GM23338 (cell line): ENCODE results near the gene DAD1. TPM values are rescaled to one million over a fixed set of nuclear protein-coding genes. Genes with fewer than 3 reads are reported as not detected.

Source experiments
- ATAC-seq: fragments of 200-7000 bp; cut with Tn5 transposase; 3 replicates; pipeline ENCODE4 v1.9.1; 2020
- DNase-seq: peaks from one replicate; pipeline ENCODE4 v3.0.0-alpha.2; 2015; ENCODE audit warnings: low spot score
- H2AFZ ChIP-seq: fragments of 200-600 bp; sonication (generic); 2 replicates; pipeline ENCODE4 v1.8.0; 2016; ENCODE audit warnings: antibody characterized with exemption, mild to moderate bottlenecking, moderate library complexity
- H3F3A ChIP-seq: fragments of 200-600 bp; sonication (generic); replicated peaks from 2 replicates; pipeline ENCODE4 v1.8.0; 2017; ENCODE audit warnings: antibody characterized with exemption, mixed run types, low read depth
- H3K27ac ChIP-seq: fragments of 200-600 bp; sonication (generic); 2 replicates; pipeline ENCODE4 v1.6.1; 2016; ENCODE audit warnings: low read depth
- H3K27me3 ChIP-seq: fragments of 200-600 bp; sonication (generic); 2 replicates; pipeline ENCODE4 v1.8.0; 2016; ENCODE audit warnings: mild to moderate bottlenecking, mixed run types, moderate library complexity; ENCODE audit not compliant: insufficient read depth
- H3K36me3 ChIP-seq: fragments of 200-600 bp; sonication (generic); 2 replicates; pipeline ENCODE4 v1.8.0; 2016; ENCODE audit warnings: mild to moderate bottlenecking; ENCODE audit not compliant: insufficient read depth
- H3K4me1 ChIP-seq: fragments of 200-600 bp; sonication (generic); 2 replicates; pipeline ENCODE4 v1.8.0; 2016; ENCODE audit warnings: mild to moderate bottlenecking, moderate library complexity; ENCODE audit not compliant: insufficient read depth
- H3K4me2 ChIP-seq: fragments of 200-600 bp; sonication (generic); 2 replicates; pipeline ENCODE4 v1.7.1; 2017; ENCODE audit warnings: mixed run types
- H3K4me3 ChIP-seq: fragments of 200-600 bp; sonication (generic); 2 replicates; pipeline ENCODE4 v1.6.1; 2016; ENCODE audit warnings: mixed run types
- H3K79me2 ChIP-seq: fragments of 200-600 bp; sonication (generic); replicated peaks from 2 replicates; pipeline ENCODE4 v1.8.0; 2017; ENCODE audit warnings: mild to moderate bottlenecking; ENCODE audit not compliant: insufficient read depth
- H3K9me2 ChIP-seq: fragments of 200-600 bp; sonication (generic); 2 replicates; pipeline ENCODE4 v1.8.0; 2017; ENCODE audit not compliant: insufficient read depth
- H4K20me1 ChIP-seq: fragments of 200-600 bp; sonication (generic); replicated peaks from 2 replicates; pipeline ENCODE4 v1.8.0; 2017; ENCODE audit warnings: mild to moderate bottlenecking; ENCODE audit not compliant: insufficient read depth
- H3K27ac Mint-ChIP-seq: 2 replicates; pipeline ENCODE4 v1.8.0; 2020; ENCODE audit warnings: inconsistent platforms, mild to moderate bottlenecking, moderate library complexity, mixed read lengths
- H3K27me3 Mint-ChIP-seq: 3 replicates; pipeline ENCODE4 v1.8.0; 2022; ENCODE audit warnings: low read depth, mild to moderate bottlenecking, moderate library complexity, mixed read lengths, inconsistent platforms; ENCODE audit not compliant: insufficient read depth, poor library complexity
- H3K36me3 Mint-ChIP-seq: 3 replicates; pipeline ENCODE4 v1.8.0; 2021; ENCODE audit warnings: low read depth, mild to moderate bottlenecking, inconsistent platforms, moderate library complexity, mixed read lengths
- H3K4me1 Mint-ChIP-seq: 3 replicates; pipeline ENCODE4 v1.8.0; 2020; ENCODE audit warnings: mild to moderate bottlenecking, inconsistent platforms, mixed read lengths
- H3K4me3 Mint-ChIP-seq: 3 replicates; pipeline ENCODE4 v1.8.0; 2021; ENCODE audit warnings: moderate library complexity, mild to moderate bottlenecking, inconsistent platforms, mixed read lengths
- H3K9me3 Mint-ChIP-seq: 3 replicates; pipeline ENCODE4 v1.8.0; 2020; ENCODE audit warnings: moderate library complexity, mild to moderate bottlenecking, inconsistent platforms, mixed read lengths
- EZH2 ChIP-seq: fragments of 200-600 bp; sonication (generic); IDR thresholded peaks from one replicate; pipeline ENCODE4 v1.8.0; 2017; ENCODE audit warnings: antibody characterized with exemption, mild to moderate bottlenecking, low read depth; ENCODE audit not compliant: unreplicated experiment
- POLR2AphosphoS5 ChIP-seq: IDR thresholded peaks from 2 replicates; pipeline ENCODE4 v1.6.1; 2016; ENCODE audit warnings: antibody characterized with exemption, low read depth
- REST ChIP-seq: IDR thresholded peaks from one replicate; pipeline ENCODE4 v1.6.1; 2018; ENCODE audit warnings: antibody characterized with exemption; ENCODE audit not compliant: unreplicated experiment
- STAT1 ChIP-seq: IDR thresholded peaks from one replicate; pipeline ENCODE4 v1.6.1; 2016; ENCODE audit warnings: antibody characterized with exemption; ENCODE audit not compliant: unreplicated experiment
- ZNF114 ChIP-seq: fragments of 250-450 bp; sonication (Bioruptor Pico); IDR thresholded peaks from 2 replicates; pipeline ENCODE4 v1.5.0; 2020; ENCODE audit warnings: mild to moderate bottlenecking, moderate library complexity
- polyA plus RNA-seq: library from polyadenylated mRNA; unstranded; fragments of >200 nt; fragmentation: Nextera tagmentation; extraction: Ambion mirVana; gene quantifications from 2 replicates; pipeline ENCODE4 v1.2.1, GENCODE V29; 2016
- total RNA-seq: library from RNA; depleted of rRNA; stranded (reverse); fragments of >200 nt; shearing (Covaris generic); gene quantifications from 2 replicates; pipeline ENCODE4 v1.2.3, GENCODE V29; 2014
- TF ChIP-seq, protein P1 (sequence below), 2 experiments: fragments of 200-600 bp in 1 of 2; sonication (generic) in 1 of 2; conservative IDR thresholded peaks; 2 replicates each; pipeline versions ENCODE4 v1.5.1 to v1.6.1; 2016 to 2017; ENCODE audit warnings: antibody characterized with exemption in 2 of 2, low read depth in 2 of 2, mild to moderate bottlenecking in 2 of 2, moderate library complexity in 1 of 2

Gene DAD1
- total and polyA plus RNA-seq, 2 experiments from 2014 or later = 180 to 252 TPM

DNA sequence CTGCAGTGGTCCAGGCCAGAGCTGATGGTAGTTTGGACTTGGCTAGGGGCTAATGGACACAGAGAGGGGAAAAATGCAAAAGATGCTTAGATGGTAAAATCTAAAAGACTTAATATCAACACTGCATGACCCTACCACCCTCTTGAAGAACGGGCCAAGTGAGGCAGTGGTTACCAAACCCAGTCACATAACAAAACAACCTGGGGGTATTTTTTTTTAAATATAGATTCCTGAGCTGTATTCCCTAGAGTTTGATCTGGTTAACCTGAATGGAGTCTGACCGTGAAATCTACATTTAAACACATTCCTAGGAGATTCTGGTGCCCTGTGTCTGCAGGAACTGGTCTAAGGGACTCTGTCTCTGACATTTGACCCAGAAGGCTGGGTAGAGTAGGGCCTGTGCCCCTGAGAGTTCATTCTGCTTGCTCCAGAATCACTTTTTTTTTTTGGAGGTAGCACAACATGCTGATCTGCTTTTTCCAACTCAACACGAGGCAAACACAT, 24.8 kb upstream of the DAD1 start (continued):
- TF ChIP-seq POLR2AphosphoS5 (no peak), ZNF114 (CRISPR knock-in tag) (no peak), STAT1 (no peak), EZH2 (no peak)
- TF ChIP-seq, protein P1, sequence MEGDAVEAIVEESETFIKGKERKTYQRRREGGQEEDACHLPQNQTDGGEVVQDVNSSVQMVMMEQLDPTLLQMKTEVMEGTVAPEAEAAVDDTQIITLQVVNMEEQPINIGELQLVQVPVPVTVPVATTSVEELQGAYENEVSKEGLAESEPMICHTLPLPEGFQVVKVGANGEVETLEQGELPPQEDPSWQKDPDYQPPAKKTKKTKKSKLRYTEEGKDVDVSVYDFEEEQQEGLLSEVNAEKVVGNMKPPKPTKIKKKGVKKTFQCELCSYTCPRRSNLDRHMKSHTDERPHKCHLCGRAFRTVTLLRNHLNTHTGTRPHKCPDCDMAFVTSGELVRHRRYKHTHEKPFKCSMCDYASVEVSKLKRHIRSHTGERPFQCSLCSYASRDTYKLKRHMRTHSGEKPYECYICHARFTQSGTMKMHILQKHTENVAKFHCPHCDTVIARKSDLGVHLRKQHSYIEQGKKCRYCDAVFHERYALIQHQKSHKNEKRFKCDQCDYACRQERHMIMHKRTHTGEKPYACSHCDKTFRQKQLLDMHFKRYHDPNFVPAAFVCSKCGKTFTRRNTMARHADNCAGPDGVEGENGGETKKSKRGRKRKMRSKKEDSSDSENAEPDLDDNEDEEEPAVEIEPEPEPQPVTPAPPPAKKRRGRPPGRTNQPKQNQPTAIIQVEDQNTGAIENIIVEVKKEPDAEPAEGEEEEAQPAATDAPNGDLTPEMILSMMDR (conservative IDR thresholded peaks at IDR 0.05; ENCODE audit: low read depth in 2 of 2) = no peak

DNA sequence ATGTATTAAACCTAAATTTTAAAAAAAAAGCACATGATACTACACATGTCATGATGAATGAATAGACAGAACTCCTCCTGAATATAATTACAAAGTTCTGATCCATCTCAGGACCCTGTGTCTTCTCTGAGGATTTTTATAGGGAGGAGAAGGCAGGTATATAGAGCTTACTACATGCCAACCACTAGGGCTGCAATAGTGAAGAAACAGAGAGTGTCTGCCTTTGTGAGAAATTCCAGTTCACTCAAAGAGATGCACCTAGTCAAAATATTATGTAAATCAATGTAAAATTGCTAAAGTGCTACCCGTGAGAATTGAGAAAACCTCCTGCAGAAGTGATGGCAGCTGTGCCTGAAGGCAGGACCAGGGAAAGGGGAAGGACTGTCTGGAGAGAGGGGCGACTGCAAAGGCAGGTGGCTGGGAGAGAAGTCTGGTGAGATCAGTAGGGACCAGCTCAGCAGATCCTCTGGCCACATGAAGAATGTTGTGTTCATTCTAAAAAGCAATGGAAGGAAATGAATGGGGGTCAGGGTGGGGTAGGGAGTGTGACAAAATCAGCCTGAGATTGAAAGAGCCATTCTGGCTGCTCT, 24.2 kb upstream of the DAD1 start:
- ATAC-seq (peak; percentile 68), DNase-seq (peak; percentile 38)
- peaks cover 6% of the 10 kb centered on the region for H3K4me1 ChIP-seq
- TF ChIP-seq, protein P1 (conservative IDR thresholded peaks at IDR 0.05; ENCODE audit: low read depth in 2 of 2) = peak in 1 of 2 experiments; percentile 32; a peak in 1 of 4 replicates
- TF ChIP-seq REST = no peak
- Mint-ChIP-seq H3K27ac (peak overlapping the region; percentile 42; the same call in 1 of the 2 replicates), H3K27me3 (peaks cover 5% of the 10 kb centered on the region), H3K36me3 (peaks cover 34% of the 10 kb centered on the region), H3K4me3 (no peak overlapping the region), H3K9me3 (peaks cover 3% of the 10 kb centered on the region; the same call in 1 of the 3 replicates), H3K4me1 (peaks cover 13% of the 10 kb centered on the region)
- no peak overlapping the region for H2AFZ ChIP-seq
- no peaks in the 10 kb centered on the region for H4K20me1 ChIP-seq
- H3K27me3 ChIP-seq = no peaks in the 10 kb centered on the region
- no peak overlapping the region for H3K4me2 ChIP-seq
- H3K79me2 ChIP-seq = no peaks in the 10 kb centered on the region
- no peaks in the 10 kb centered on the region; the same call in 1 of the 2 replicates for H3F3A ChIP-seq
- no peaks in the 10 kb centered on the region for H3K9me2 ChIP-seq
- H3K36me3 ChIP-seq = peaks cover 15% of the 10 kb centered on the region
- H3K4me3 ChIP-seq = no peak overlapping the region
- peak overlapping the region; percentile 33; the same call in 1 of the 2 replicates for H3K27ac ChIP-seq
